MM.1S (cell line): ENCODE measurements around the gene GOLGA2.

Experiments
- DNase-seq: peaks from one replicate; pipeline ENCODE4 v3.0.0-alpha.2; 2015
- H2AFZ ChIP-seq: fragments of 300-600 bp; sonication (generic); 2 replicates; pipeline ENCODE4 v1.6.0; 2016; ENCODE audit warnings: antibody characterized with exemption, low read length
- H3F3A ChIP-seq: fragments of 300-600 bp; sonication (generic); 2 replicates; pipeline ENCODE4 v1.6.1; 2016; ENCODE audit warnings: mild to moderate bottlenecking, antibody characterized with exemption, low read length, moderate library complexity, mixed read lengths; ENCODE audit not compliant: insufficient read depth
- H3K27ac ChIP-seq: fragments of 300-600 bp; sonication (generic); 2 replicates; pipeline ENCODE4 v1.5.1; 2016; ENCODE audit warnings: mild to moderate bottlenecking, low read length
- H3K27me3 ChIP-seq: fragments of 300-600 bp; sonication (generic); replicated peaks from 2 replicates; pipeline ENCODE4 v1.6.0; 2016; ENCODE audit warnings: low read length; ENCODE audit not compliant: insufficient read depth
- H3K36me3 ChIP-seq: fragments of 300-600 bp; sonication (generic); replicated peaks from 2 replicates; pipeline ENCODE4 v1.6.1; 2016; ENCODE audit warnings: mild to moderate bottlenecking, low read length, mixed read lengths; ENCODE audit not compliant: insufficient read depth
- H3K4me1 ChIP-seq: fragments of 300-600 bp; sonication (generic); 2 replicates; pipeline ENCODE4 v1.6.1; 2016; ENCODE audit warnings: low read length, mixed read lengths
- H3K4me2 ChIP-seq: fragments of 300-600 bp; sonication (generic); 2 replicates; pipeline ENCODE4 v1.6.0; 2016; ENCODE audit warnings: low read depth, low read length
- H3K4me3 ChIP-seq: fragments of 300-600 bp; sonication (generic); 2 replicates; pipeline ENCODE4 v1.5.1; 2016; ENCODE audit warnings: low read length, mixed read lengths
- H3K79me2 ChIP-seq: fragments of 300-600 bp; sonication (generic); 2 replicates; pipeline ENCODE4 v1.6.1; 2016; ENCODE audit warnings: mixed run types, low read length, mixed read lengths
- H3K9ac ChIP-seq: fragments of 300-600 bp; sonication (generic); 2 replicates; pipeline ENCODE4 v1.6.1; 2016; ENCODE audit warnings: low read length, mixed read lengths
- H3K9me2 ChIP-seq: fragments of 300-600 bp; sonication (generic); replicated peaks from 2 replicates; pipeline ENCODE4 v1.6.1; 2016; ENCODE audit warnings: mild to moderate bottlenecking, low read length, mixed read lengths; ENCODE audit not compliant: insufficient read depth
- H3K9me3 ChIP-seq: fragments of 300-600 bp; sonication (generic); replicated peaks from 2 replicates; pipeline ENCODE4 v1.6.1; 2016; ENCODE audit warnings: mild to moderate bottlenecking, low read length, mixed read lengths; ENCODE audit not compliant: insufficient read depth
- H4K20me1 ChIP-seq: fragments of 300-600 bp; sonication (generic); 2 replicates; pipeline ENCODE4 v1.6.1; 2016; ENCODE audit warnings: mild to moderate bottlenecking, low read length, moderate library complexity, mixed read lengths; ENCODE audit not compliant: insufficient read depth
- CTCF ChIP-seq: fragments of 300-600 bp; sonication (generic); IDR thresholded peaks from 2 replicates; pipeline ENCODE4 v1.5.1; 2016; ENCODE audit warnings: antibody characterized with exemption, low read length, mixed read lengths
- EZH2 ChIP-seq: fragments of 300-600 bp; sonication (generic); optimal IDR thresholded peaks from 2 replicates; pipeline ENCODE3; 2017; ENCODE audit warnings: low read depth, mild to moderate bottlenecking, antibody characterized with exemption, low read length, mixed read lengths
- EZH2phosphoT487 ChIP-seq: fragments of 300-600 bp; sonication (generic); IDR thresholded peaks from 2 replicates; pipeline ENCODE4 v1.6.1; 2018; ENCODE audit warnings: antibody characterized with exemption, low read length

Gene GOLGA2

GRCh38 chr9:128297221-128297773, 21.5 kb upstream of the GOLGA2 start:
- DNase-seq = no peak
- Histone ChIP-seq H3K9ac (no peak overlapping the region), H3K9me3 (no peaks in the 10 kb centered on the region), H3K27me3 (no peaks in the 10 kb centered on the region), H4K20me1 (no peaks in the 10 kb centered on the region), H2AFZ (no peak overlapping the region), H3K27ac (no peak overlapping the region), H3K4me1 (0 out of 2 replicates have a peak, but pooled peaks cover 6% of the 10 kb centered on the region), H3K4me3 (no peak overlapping the region), H3K4me2 (no peak overlapping the region), H3K9me2 (no peaks in the 10 kb centered on the region), H3F3A (no peaks in the 10 kb centered on the region), H3K36me3 (no peaks in the 10 kb centered on the region), H3K79me2 (no peaks in the 10 kb centered on the region)
- TF ChIP-seq EZH2 (no peak), CTCF (no peak), EZH2phosphoT487 (no peak)

DNA sequence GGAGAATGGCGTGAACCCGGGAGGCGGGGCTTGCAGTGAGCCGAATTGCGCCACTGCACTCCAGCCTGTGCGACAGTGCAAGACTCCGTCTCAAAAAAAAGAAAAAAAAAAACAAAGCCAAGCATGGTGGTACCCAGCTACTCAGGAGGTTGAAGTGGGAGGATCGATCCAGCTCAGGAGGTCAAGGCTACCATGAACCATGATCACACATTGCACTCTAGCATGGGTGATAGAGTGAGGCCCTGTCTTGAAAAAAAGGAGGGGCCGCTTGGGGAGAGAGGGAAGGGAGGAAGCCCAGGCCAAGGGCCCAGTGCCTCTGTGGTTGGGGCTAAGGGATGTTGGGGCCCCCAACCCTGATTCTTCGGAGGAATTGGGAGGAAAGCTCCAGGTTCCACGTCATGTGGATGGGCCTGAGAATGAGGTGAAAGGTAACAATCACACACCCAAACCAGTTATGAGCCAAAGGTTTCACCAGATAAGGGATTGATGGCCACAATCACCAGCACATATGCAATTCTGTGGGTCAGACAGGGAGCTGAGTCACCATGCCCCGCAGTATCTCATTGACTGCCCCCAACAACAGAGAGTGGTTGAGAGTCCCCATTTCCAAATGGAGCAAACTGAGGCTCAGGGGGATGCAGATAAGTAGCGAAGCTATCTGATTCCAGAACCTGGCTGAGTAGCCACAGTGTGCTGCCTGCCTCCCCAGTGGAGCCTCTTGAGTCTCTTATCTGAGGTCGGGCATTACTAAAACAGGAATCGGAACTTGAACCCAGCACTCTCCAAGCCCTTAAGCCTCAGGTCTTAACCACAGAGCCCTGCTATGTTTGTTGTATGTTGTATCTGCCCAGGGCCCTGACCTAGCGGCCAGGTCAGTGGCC, 20.8 kb upstream of the GOLGA2 start:
- Histone ChIP-seq H3K9me3 (no peaks in the 10 kb centered on the region), H3K9me2 (no peaks in the 10 kb centered on the region), H3K9ac (no peak overlapping the region), H3K4me1 (0 out of 2 replicates have a peak, but pooled peaks cover 6% of the 10 kb centered on the region), H3F3A (no peaks in the 10 kb centered on the region), H3K79me2 (no peaks in the 10 kb centered on the region), H3K36me3 (no peaks in the 10 kb centered on the region), H3K4me2 (no peak overlapping the region), H2AFZ (no peak overlapping the region), H3K4me3 (no peak overlapping the region), H4K20me1 (no peaks in the 10 kb centered on the region), H3K27ac (no peak overlapping the region), H3K27me3 (no peaks in the 10 kb centered on the region)
- TF ChIP-seq EZH2 (no peak), CTCF (no peak), EZH2phosphoT487 (no peak)
- no peak for DNase-seq

DNA sequence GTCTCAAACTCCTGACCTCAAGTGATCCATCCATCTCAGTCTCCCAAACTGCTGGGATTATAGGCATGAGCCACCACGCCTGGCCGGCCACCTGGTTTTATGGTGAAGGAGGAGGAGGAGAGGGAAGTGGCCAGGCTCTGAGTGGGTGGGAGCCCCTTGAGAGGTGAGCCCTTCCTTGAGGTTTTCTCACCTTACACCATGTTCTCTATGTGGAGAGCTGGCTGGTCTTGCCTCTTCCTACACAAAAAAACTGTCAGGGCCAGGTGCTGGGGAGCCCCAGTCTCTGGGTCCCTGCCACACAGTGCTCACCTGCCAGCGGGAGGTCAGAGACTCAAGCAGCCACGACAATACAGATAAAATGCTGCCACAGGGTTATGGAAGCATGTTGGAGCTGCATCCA, 18.3 kb upstream of the GOLGA2 start:
- Histone ChIP-seq H3F3A (no peaks in the 10 kb centered on the region), H3K27ac (no peak overlapping the region), H3K4me2 (no peak overlapping the region), H3K4me3 (no peak overlapping the region), H4K20me1 (no peaks in the 10 kb centered on the region), H3K9me2 (no peaks in the 10 kb centered on the region), H3K79me2 (no peaks in the 10 kb centered on the region), H3K9ac (no peak overlapping the region), H2AFZ (no peak overlapping the region), H3K4me1 (0 out of 2 replicates have a peak, but pooled peaks cover 6% of the 10 kb centered on the region), H3K27me3 (no peaks in the 10 kb centered on the region), H3K9me3 (no peaks in the 10 kb centered on the region), H3K36me3 (no peaks in the 10 kb centered on the region)
- DNase-seq = no peak
- TF ChIP-seq EZH2phosphoT487 (no peak), EZH2 (no peak), CTCF (no peak)
